AG04450 (cell line): ENCODE results near the gene ZNF804A. TPM values are rescaled to one million over a fixed set of nuclear protein-coding genes. Genes with fewer than 3 reads are reported as not detected.

Experiments used
- CTCF ChIA-PET: fragments of 300-600, 350-600 bp; formaldehyde crosslinking; extraction: SDS; loops from one replicate; lab custom pipeline; 2022; ENCODE audit warnings: antibody characterized with exemption, inconsistent platforms; lab: Charles Lee
- POLR2A ChIA-PET: fragments of 350-600 bp; formaldehyde crosslinking; extraction: SDS; loops from one replicate; lab custom pipeline; 2021; ENCODE audit warnings: antibody characterized with exemption, inconsistent platforms; lab: Yijun Ruan, JAX
- DNase-seq: peaks from one replicate; pipeline ENCODE4 v3.0.0-alpha.2; 2011; ENCODE audit warnings: low read depth, low spot score
- H3K27ac ChIP-seq: one replicate; pipeline ENCODE4 v1.5.1; 2012; ENCODE audit warnings: low read depth, low read length, control low read depth
- H3K27me3 ChIP-seq: one replicate; pipeline ENCODE4 v1.6.0; 2012; ENCODE audit warnings: low read length; ENCODE audit not compliant: control insufficient read depth, insufficient read depth
- H3K4me3 ChIP-seq: 2 replicates; pipeline ENCODE4 v1.5.1; 2011; ENCODE audit warnings: mild to moderate bottlenecking, low read depth, low read length, control low read depth
- H3K9me3 ChIP-seq: 2 replicates; pipeline ENCODE4 v1.5.1; 2012; ENCODE audit warnings: low read length; ENCODE audit not compliant: control insufficient read depth, insufficient read depth
- polyA plus RNA-seq: library from polyadenylated mRNA; depleted of rRNA; stranded (reverse); fragments of >200 nt; gene quantifications from 2 replicates; pipeline ENCODE4 v1.2.3, GENCODE V29; 2011
- TF ChIP-seq, protein P1 (sequence below): IDR thresholded peaks from 2 replicates; pipeline ENCODE4 v1.5.1; 2011; ENCODE audit warnings: low read depth, low read length, control low read depth, inconsistent platforms

The ZNF804A gene
- polyA plus RNA-seq, 1 experiment, result 6.2 TPM

- Histone ChIP-seq H3K4me3 (no peak overlapping the region), H3K27ac (no peak overlapping the region), H3K27me3 (no peaks in the 10 kb centered on the region), H3K9me3 (no peaks in the 10 kb centered on the region)
- DNase-seq, result no peak
- ChIA-PET POLR2A (no interaction called here), CTCF (no interaction called here)
- TF ChIP-seq, protein P1, sequence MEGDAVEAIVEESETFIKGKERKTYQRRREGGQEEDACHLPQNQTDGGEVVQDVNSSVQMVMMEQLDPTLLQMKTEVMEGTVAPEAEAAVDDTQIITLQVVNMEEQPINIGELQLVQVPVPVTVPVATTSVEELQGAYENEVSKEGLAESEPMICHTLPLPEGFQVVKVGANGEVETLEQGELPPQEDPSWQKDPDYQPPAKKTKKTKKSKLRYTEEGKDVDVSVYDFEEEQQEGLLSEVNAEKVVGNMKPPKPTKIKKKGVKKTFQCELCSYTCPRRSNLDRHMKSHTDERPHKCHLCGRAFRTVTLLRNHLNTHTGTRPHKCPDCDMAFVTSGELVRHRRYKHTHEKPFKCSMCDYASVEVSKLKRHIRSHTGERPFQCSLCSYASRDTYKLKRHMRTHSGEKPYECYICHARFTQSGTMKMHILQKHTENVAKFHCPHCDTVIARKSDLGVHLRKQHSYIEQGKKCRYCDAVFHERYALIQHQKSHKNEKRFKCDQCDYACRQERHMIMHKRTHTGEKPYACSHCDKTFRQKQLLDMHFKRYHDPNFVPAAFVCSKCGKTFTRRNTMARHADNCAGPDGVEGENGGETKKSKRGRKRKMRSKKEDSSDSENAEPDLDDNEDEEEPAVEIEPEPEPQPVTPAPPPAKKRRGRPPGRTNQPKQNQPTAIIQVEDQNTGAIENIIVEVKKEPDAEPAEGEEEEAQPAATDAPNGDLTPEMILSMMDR, result no peak
Measured at GRCh38 chr2:184793176-184793575, 194.8 kb downstream of the ZNF804A start.

GRCh38 chr2:184799379-184799778, 201.1 kb downstream of the ZNF804A start:
- DNase-seq, result no peak
- ChIA-PET POLR2A (no interaction called here), CTCF (no interaction called here)
- Histone ChIP-seq H3K4me3 (no peak overlapping the region), H3K9me3 (no peaks in the 10 kb centered on the region), H3K27me3 (no peaks in the 10 kb centered on the region), H3K27ac (no peak overlapping the region)
- TF ChIP-seq, protein P1, result no peak

GRCh38 chr2:184814421-184814820, 216.1 kb downstream of the ZNF804A start:
- POLR2A ChIA-PET, result no interaction called here
- Histone ChIP-seq H3K4me3 (no peak overlapping the region), H3K27ac (no peak overlapping the region), H3K27me3 (no peaks in the 10 kb centered on the region), H3K9me3 (no peaks in the 10 kb centered on the region)
- TF ChIP-seq, protein P1, result no peak
- CTCF ChIA-PET, result no interaction called here
- no peak for DNase-seq

- H3K4me3 ChIP-seq, result no peak overlapping the region
- no peak overlapping the region for H3K27ac ChIP-seq
- no peaks in the 10 kb centered on the region for H3K9me3 ChIP-seq
- DNase-seq, result no peak
- TF ChIP-seq, protein P1, result no peak
- H3K27me3 ChIP-seq, result no peaks in the 10 kb centered on the region
- POLR2A ChIA-PET, result no interaction called here
- CTCF ChIA-PET, result no interaction called here
Measured at GRCh38 chr2:184815824-184816223, 217.5 kb downstream of the ZNF804A start.

GRCh38 chr2:184824597-184824996, 226.3 kb downstream of the ZNF804A start:
- DNase-seq, result no peak
- Histone ChIP-seq H3K27me3 (no peaks in the 10 kb centered on the region), H3K27ac (no peak overlapping the region), H3K4me3 (no peak overlapping the region), H3K9me3 (no peaks in the 10 kb centered on the region)
- POLR2A ChIA-PET, result no interaction called here
- TF ChIP-seq, protein P1, result no peak
- CTCF ChIA-PET, result no interaction called here
